NCI-H2107 treated with DMSO at 0.1 percent for 48 hours (cell line): ENCODE measurements around the gene AMACR.
A peak's percentile ranks its signal among the peaks of the same experiment; 100 is the strongest.
"Not testable (repeated sequence)": the region's sequence is repeated elsewhere in the genome, so short reads cannot be mapped to it uniquely, and the experiment has no call there.

Experiments used
- DNase-seq: peaks from one replicate; lab custom pipeline; 2025; ENCODE audit not compliant: unreplicated experiment; lab: John Stamatoyannopoulos, UW

AMACR gene

DNA sequence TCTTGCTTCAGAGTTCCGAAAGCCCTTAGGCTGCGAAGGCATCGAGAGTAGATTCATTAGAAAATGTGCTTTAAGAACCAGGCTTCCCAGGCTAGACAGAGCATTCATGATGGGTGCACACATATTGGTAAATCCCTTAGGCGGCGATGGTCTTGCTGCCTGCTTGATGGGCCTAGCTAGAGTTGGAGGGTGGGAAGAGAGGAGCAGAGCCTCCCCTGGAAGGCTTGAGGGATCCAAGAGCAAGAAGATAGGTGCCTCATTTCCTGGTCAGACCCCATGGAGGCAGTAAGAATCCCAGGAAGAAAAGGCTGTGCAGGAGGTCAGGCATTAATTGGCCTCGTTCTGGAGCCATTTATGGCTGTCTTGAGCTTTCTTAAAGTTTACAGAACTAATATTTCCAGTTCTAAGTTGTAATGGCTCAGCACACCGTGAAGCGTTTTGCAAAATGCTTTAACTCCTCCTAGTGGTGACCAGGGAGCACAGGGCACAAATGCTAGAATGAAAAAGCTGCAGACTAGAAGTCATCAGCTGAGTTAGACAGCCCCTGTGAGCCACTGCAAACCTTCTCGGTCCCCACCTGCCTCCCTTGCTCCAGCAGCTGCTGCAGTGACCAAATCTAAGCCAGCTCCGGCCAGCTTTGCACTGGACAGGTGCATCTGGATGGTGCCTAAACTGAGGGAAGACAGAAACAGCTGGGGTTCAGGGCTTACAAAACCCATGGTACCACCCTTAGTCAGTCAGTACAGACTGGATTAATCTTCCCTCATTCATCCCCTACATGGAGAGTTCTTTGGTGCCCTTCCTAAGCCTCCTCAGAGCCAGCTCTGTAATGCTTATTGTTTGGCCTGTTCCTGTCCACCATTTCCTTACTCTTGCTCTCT lies 38.0 kb downstream of the AMACR start:
- DNase-seq = peak; percentile 33

DNA sequence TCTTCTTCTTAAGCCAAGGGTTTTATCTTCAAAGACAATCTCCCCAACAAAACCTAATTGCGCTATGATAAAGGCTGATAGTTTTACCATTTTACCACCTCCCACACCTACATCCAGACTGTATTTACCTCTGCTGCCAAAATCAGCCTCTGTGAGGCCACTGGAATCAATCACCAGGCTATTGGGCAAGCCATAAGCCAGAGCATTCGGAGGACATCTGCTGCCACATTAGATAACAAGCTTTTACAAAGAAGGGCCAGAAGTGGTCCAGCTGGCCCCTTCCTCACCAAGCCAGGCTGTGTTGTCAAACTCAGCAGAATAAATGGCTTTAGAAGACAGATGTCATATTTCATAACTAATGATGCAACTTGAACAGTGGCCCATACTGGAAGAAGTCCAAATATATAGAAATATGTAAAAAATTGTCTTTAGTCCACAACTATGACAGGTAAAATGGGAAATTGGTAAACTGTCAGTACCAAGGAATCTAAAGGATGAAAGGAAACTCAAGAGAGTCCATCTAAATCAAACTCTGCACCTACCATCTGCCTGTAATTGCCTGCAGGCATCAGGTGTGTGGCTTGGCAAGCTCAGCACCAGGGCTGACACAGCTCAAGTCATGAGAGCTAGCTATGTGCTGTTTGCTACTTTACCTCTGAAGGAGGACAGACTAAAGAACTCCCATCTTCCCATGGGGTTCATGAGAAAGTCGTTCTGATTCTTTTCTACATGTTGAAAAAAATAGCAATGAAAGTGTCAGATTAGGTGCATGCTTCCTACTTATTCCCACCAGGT lies 39.4 kb downstream of the AMACR start:
- peak; percentile 8 for DNase-seq

- DNase-seq = no peak
Observed at GRCh38 chr5:33966805-33967204, 41.0 kb downstream of the AMACR start.

DNA sequence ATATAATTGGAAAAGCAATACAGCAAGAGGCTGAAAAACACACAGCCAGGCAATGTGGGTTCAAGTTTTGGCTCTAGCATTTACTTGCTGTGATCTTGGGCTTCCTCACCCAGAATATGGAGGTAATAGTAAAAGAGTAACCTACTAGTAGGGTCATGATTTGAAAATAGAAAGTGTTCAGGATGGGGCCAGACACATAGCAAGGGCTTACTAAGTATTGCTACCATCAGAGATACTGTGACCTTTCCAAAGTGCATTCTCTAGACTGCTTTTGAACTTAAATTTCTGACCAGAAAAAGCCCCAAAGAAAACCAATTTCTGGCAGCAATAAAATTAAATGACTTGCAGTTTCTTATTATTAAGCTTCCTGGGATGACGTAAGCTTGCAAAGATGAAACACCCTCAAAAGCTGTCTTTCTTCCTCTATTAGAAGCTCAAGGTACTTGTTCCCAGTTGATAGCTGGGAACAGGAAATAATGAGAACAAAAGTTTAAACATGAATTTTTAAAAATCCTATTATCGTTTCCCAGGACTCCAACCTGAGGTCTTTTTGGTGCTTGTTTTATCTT lies 43.6 kb downstream of the AMACR start:
- no peak for DNase-seq

DNA sequence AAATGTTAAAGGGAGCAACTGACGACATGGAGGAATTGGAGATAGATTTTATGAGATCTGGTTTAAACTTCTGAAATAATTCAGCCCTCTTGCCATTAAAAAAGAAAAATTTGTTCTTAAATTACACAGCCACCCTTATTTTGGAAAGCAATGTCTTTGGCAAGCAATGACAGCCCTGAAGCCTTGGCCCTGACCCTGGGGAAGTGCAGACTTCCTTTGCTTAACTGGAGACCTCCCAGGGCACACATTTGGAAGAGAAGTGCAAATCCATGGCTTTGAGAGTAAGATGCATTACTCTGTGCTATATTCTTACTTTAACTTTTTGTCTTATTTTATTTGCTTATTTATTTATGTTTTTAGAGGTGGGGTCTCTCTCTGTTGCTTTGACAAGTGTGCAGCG lies 49.7 kb downstream of the AMACR start:
- no peak for DNase-seq

DNA sequence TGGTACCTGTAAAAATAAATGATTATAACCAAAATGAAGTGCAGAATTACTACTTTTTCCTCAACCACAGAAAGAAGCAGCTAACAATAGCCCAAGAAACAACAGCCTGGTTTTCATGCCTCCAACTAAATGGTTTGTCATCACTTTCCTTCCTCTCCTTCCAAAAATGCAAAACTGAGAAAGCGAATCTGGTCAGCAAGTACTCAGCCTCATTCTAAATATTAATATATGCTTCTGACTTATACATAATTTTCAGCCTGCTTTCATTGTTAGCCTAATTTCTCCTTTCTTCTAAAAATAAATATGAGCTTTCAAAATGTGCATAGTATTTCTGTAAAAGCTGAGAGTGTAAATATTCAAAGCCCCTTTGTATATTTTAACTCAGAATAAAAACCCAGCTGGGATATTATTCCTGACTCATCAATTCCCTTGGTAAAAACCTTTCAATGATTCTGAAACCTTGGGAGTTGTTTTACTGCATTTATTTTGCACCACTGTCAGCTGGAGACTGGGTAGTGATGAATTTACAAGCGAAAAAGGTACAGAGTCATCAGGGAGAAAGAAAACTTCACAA lies 50.2 kb downstream of the AMACR start:
- no peak for DNase-seq

- not testable (repeated sequence) for DNase-seq
Observed at GRCh38 chr5:33952175-33952574, 55.7 kb downstream of the AMACR start.

- no peak for DNase-seq
Observed at GRCh38 chr5:33944543-33945132, 63.2 kb downstream of the AMACR start.

- no peak for DNase-seq
Observed at GRCh38 chr5:33941090-33941489, 66.8 kb downstream of the AMACR start.

- no peak for DNase-seq
Observed at GRCh38 chr5:33939556-33940262, 68.1 kb downstream of the AMACR start.

DNA sequence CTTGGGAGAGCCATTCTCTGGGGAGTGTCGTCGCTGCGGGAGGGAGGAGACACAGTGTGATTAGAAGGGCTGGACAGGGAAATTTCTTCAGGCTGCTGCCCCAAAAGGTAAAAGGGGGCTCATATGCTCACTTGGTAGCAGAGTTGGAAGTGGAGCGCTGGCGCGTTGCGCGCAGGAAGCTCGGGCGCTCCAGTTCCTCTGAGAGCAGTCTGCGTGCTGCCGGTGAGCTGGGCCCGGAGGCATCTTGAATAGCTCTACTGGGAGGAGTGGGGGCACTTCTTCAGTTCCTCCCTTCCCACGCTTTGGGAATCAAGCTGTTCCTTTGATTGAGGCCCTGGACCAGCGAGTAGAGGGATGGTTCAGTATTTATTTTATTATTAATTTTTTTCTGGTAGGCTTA lies 69.0 kb downstream of the AMACR start:
- no peak for DNase-seq

GRCh38 chr5:33938507-33938796 lies 69.4 kb downstream of the AMACR start:
- no peak for DNase-seq

GRCh38 chr5:33937707-33938506 lies 69.9 kb downstream of the AMACR start:
- no peak for DNase-seq

DNA sequence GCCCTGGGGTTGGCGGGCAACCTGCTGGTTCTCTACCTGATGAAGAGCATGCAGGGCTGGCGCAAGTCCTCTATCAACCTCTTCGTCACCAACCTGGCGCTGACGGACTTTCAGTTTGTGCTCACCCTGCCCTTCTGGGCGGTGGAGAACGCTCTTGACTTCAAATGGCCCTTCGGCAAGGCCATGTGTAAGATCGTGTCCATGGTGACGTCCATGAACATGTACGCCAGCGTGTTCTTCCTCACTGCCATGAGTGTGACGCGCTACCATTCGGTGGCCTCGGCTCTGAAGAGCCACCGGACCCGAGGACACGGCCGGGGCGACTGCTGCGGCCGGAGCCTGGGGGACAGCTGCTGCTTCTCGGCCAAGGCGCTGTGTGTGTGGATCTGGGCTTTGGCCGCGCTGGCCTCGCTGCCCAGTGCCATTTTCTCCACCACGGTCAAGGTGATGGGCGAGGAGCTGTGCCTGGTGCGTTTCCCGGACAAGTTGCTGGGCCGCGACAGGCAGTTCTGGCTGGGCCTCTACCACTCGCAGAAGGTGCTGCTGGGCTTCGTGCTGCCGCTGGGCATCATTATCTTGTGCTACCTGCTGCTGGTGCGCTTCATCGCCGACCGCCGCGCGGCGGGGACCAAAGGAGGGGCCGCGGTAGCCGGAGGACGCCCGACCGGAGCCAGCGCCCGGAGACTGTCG lies 70.7 kb downstream of the AMACR start:
- DNase-seq = no peak

- DNase-seq = peak; percentile 27
Observed at GRCh38 chr5:33936381-33937016, 71.4 kb downstream of the AMACR start, which contains the start of gene RXFP3. RXFP3 (plus strand) TSS chr5:33936386; CDS start chr5:33936741, 355 bp downstream.
